H9 (cell line): ENCODE measurements around the gene MAP2K2. TPM values are rescaled to one million over a fixed set of nuclear protein-coding genes. Genes with fewer than 3 reads are reported as not detected.

Experiments
- DNase-seq: peaks from one replicate; pipeline ENCODE4 v3.0.0-alpha.2; 2017
- H2AFZ ChIP-seq: one replicate; pipeline ENCODE4 v1.6.1; 2013; ENCODE audit warnings: mild to moderate bottlenecking, low read length, control low read depth, moderate library complexity
- H2AK5ac ChIP-seq: 2 replicates; pipeline ENCODE4 v1.6.1; 2013; ENCODE audit warnings: low read length, control low read depth, mixed read lengths; ENCODE audit not compliant: insufficient read length
- H2BK120ac ChIP-seq: one replicate; pipeline ENCODE4 v1.6.1; 2013; ENCODE audit warnings: low read depth, mild to moderate bottlenecking, low read length, control low read depth, inconsistent platforms; ENCODE audit not compliant: poor library complexity, severe bottlenecking
- H2BK12ac ChIP-seq: 2 replicates; pipeline ENCODE4 v1.6.1; 2013; ENCODE audit warnings: low read length, control low read depth, mixed read lengths, low read depth; ENCODE audit not compliant: insufficient read length
- H2BK15ac ChIP-seq: 2 replicates; pipeline ENCODE4 v1.6.1; 2013; ENCODE audit warnings: low read depth, low read length, control low read depth
- H2BK20ac ChIP-seq: one replicate; pipeline ENCODE4 v1.6.1; 2013; ENCODE audit warnings: low read depth, mild to moderate bottlenecking, low read length, control low read depth, inconsistent platforms; ENCODE audit not compliant: poor library complexity, severe bottlenecking
- H2BK5ac ChIP-seq: 2 replicates; pipeline ENCODE4 v1.6.1; 2013; ENCODE audit warnings: low read length, control low read depth, mixed read lengths; ENCODE audit not compliant: insufficient read length
- H3K14ac ChIP-seq: 2 replicates; pipeline ENCODE4 v1.6.1; 2013; ENCODE audit warnings: low read length, control low read depth; ENCODE audit not compliant: insufficient read depth
- H3K18ac ChIP-seq: 2 replicates; pipeline ENCODE4 v1.6.1; 2013; ENCODE audit warnings: low read depth, mild to moderate bottlenecking, mixed read lengths, low read length, control low read depth; ENCODE audit not compliant: insufficient read length
- H3K23ac ChIP-seq: 2 replicates; pipeline ENCODE4 v1.6.1; 2013; ENCODE audit warnings: low read length, control low read depth, mixed read lengths, low read depth; ENCODE audit not compliant: insufficient read length
- H3K23me2 ChIP-seq: 2 replicates; pipeline ENCODE4 v1.6.1; 2013; ENCODE audit warnings: low read depth, mild to moderate bottlenecking, mixed read lengths, low read length, control low read depth; ENCODE audit not compliant: insufficient read length, poor library complexity, severe bottlenecking
- H3K27ac ChIP-seq: 2 replicates; pipeline ENCODE4 v1.5.1; 2013; ENCODE audit warnings: low read length, control low read depth, mixed read lengths, low read depth; ENCODE audit not compliant: insufficient read length
- H3K27me3 ChIP-seq: 2 replicates; pipeline ENCODE4 v1.6.1; 2013; ENCODE audit warnings: low read length, control low read depth, inconsistent platforms; ENCODE audit not compliant: insufficient read depth
- H3K4ac ChIP-seq: 2 replicates; pipeline ENCODE4 v1.6.1; 2013; ENCODE audit warnings: low read depth, mild to moderate bottlenecking, control low read depth, inconsistent platforms, low read length, moderate library complexity
- H3K4me1 ChIP-seq: 2 replicates; pipeline ENCODE4 v1.6.1; 2013; ENCODE audit warnings: low read length, control low read depth, inconsistent platforms; ENCODE audit not compliant: insufficient read depth
- H3K4me2 ChIP-seq: 2 replicates; pipeline ENCODE4 v1.6.1; 2013; ENCODE audit warnings: low read length, control low read depth, mixed read lengths; ENCODE audit not compliant: insufficient read length, insufficient read depth
- H3K56ac ChIP-seq: 2 replicates; pipeline ENCODE4 v1.6.1; 2013; ENCODE audit warnings: low read depth, mild to moderate bottlenecking, mixed read lengths, low read length, control low read depth; ENCODE audit not compliant: insufficient read length
- H3K79me1 ChIP-seq: 2 replicates; pipeline ENCODE4 v1.6.1; 2013; ENCODE audit warnings: low read depth, mild to moderate bottlenecking, moderate library complexity, low read length, control low read depth, inconsistent platforms; ENCODE audit not compliant: insufficient read depth, poor library complexity, severe bottlenecking
- H3K79me2 ChIP-seq: 2 replicates; pipeline ENCODE4 v1.6.1; 2013; ENCODE audit warnings: low read length, control low read depth, inconsistent platforms; ENCODE audit not compliant: insufficient read depth
- H3K9ac ChIP-seq: 2 replicates; pipeline ENCODE4 v1.6.1; 2013; ENCODE audit warnings: low read length, control low read depth, mixed read lengths; ENCODE audit not compliant: insufficient read length; ENCODE audit errors: extremely low read depth
- H3K9me3 ChIP-seq: one replicate; pipeline ENCODE4 v1.6.1; 2013; ENCODE audit warnings: low read depth, low read length, inconsistent platforms; ENCODE audit not compliant: control insufficient read depth
- H3T11ph ChIP-seq: one replicate; pipeline ENCODE4 v1.6.1; 2013; ENCODE audit warnings: mild to moderate bottlenecking, low read length, control low read depth, inconsistent platforms
- H4K20me1 ChIP-seq: one replicate; pipeline ENCODE4 v1.6.1; 2013; ENCODE audit not compliant: control insufficient read depth, insufficient read length, insufficient read depth
- H4K5ac ChIP-seq: 2 replicates; pipeline ENCODE4 v1.6.1; 2013; ENCODE audit warnings: low read depth, mild to moderate bottlenecking, mixed read lengths, low read length, control low read depth; ENCODE audit not compliant: insufficient read length
- H4K8ac ChIP-seq: replicated peaks from 2 replicates; pipeline ENCODE4 v1.6.1; 2013; ENCODE audit warnings: low read length, control low read depth, mixed read lengths, low read depth; ENCODE audit not compliant: insufficient read length
- H4K91ac ChIP-seq: 2 replicates; pipeline ENCODE4 v1.6.1; 2013; ENCODE audit warnings: low read depth, mild to moderate bottlenecking, moderate library complexity, mixed read lengths, low read length, control low read depth; ENCODE audit not compliant: insufficient read length
- H3K27ac Mint-ChIP-seq, 3 experiments: 2 replicates in 2 of 3; 3 replicates in 1 of 3; pipeline ENCODE4 v1.8.0; 2020 to 2021; ENCODE audit warnings: mixed read lengths in 3 of 3, mild to moderate bottlenecking in 1 of 3, moderate library complexity in 1 of 3
- H3K27me3 Mint-ChIP-seq: 2 replicates; pipeline ENCODE4 v1.8.0; 2021; ENCODE audit warnings: low read depth, mild to moderate bottlenecking, moderate library complexity, mixed read lengths
- H3K36me3 Mint-ChIP-seq, 3 experiments: 2 replicates in 2 of 3; 3 replicates in 1 of 3; pipeline ENCODE4 v1.8.0; 2020 to 2021; ENCODE audit warnings: low read depth in 3 of 3, mixed read lengths in 3 of 3; ENCODE audit not compliant: insufficient read depth in 1 of 3
- H3K4me1 Mint-ChIP-seq, 2 experiments: 2 replicates each; pipeline ENCODE4 v1.8.0; 2020; ENCODE audit warnings: mixed read lengths in 2 of 2
- H3K4me3 Mint-ChIP-seq, 2 experiments: 2 replicates in 1 of 2; 3 replicates in 1 of 2; pipeline ENCODE4 v1.8.0; 2020 to 2021; ENCODE audit warnings: mild to moderate bottlenecking in 2 of 2, mixed read lengths in 2 of 2, moderate library complexity in 1 of 2
- H3K9me3 Mint-ChIP-seq, 2 experiments: 2 replicates in 1 of 2; 3 replicates in 1 of 2; pipeline ENCODE4 v1.8.0; 2020; ENCODE audit warnings: mild to moderate bottlenecking in 2 of 2, mixed read lengths in 2 of 2, moderate library complexity in 1 of 2
- WGBS: extraction: QIAGEN DNeasy Blood & Tissue Kit; methylation state at CpG from one replicate; pipeline ENCODE4 v1.1.7; 2013; ENCODE audit warnings: missing lambda C conversion rate, low lambda C conversion rate, mixed read lengths; ENCODE audit not compliant: insufficient read length; ENCODE audit errors: extremely low coverage; 5-methylcytosine and 5-hydroxymethylcytosine counted together
- total RNA-seq: library from RNA; stranded (reverse); gene quantifications from 2 replicates; pipeline ENCODE4 v1.2.1, GENCODE V29; 2021
- TF ChIP-seq, protein P1 (sequence below): fragments of 200-600 bp; sonication (generic); conservative IDR thresholded peaks from 3 replicates; pipeline ENCODE4 v1.8.0; 2021; ENCODE audit warnings: antibody characterized with exemption, mild to moderate bottlenecking

MAP2K2 gene
- total RNA-seq, 1 experiment from 2014 or later, result 167 TPM

DNA sequence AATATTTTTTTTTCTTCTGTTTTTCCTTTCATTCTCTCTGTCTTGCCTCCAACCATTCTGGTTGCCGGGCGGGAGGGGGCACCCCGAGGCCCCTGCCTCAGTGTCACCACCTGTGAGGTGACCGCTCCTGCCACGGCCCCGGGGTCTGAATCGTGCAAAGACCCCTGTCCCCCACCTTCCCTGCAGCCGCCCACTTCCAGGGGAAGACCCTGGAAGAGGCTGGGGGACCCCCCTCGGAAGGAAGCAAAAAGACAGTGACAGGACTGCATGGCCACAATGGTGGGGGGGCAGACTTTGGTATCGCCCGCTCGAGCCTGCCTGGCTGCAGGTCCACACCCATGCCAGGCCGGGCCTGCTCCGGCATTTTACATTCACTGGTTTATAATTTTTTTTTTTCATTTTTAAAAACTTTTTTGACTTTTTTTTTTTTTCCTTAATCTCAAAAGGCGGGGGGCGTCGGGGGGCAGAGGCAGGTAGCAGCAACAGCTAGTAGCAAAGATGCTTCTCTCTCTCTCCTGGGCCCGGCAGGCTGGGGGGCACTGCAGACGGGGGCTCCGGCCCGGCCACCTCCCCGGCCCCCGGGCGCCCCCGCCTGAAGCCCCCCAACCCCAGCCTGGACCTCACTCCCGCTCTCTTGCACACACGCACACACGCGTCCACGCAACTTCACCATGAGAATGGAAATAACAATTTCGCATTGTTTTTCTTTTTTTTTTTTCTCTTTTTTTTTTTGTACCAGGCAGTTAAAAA, 79.8 kb downstream of the MAP2K2 start:
- H3K9me3 ChIP-seq, result no peaks in the 10 kb centered on the region
- H2AK5ac ChIP-seq, result no peak overlapping the region
- no peaks in the 10 kb centered on the region for H3K79me1 ChIP-seq
- no peak overlapping the region for H2BK5ac ChIP-seq
- no CpG with 5 or more reads among the region's 31 CpGs for WGBS
- H3K56ac ChIP-seq, result no peak overlapping the region
- H2AFZ ChIP-seq, result no peak overlapping the region
- H3K36me3 Mint-ChIP-seq, result peaks cover 3 to 19% (median 14%) of the 10 kb centered on the region in 3 experiments; a peak in 5 of 7 replicates
- no peak overlapping the region for H3K27ac ChIP-seq
- H3K27ac Mint-ChIP-seq, result 0 out of 7 replicates have a peak overlapping the region, but pooled peaks of 1 of the 3 experiments have one; percentile 53
- no peaks in the 10 kb centered on the region; a peak in 1 of 5 replicates for H3K9me3 Mint-ChIP-seq
- no peak overlapping the region for H3K9ac ChIP-seq
- H3K27me3 ChIP-seq, result no peaks in the 10 kb centered on the region
- no peaks in the 10 kb centered on the region for H3K79me2 ChIP-seq
- H3K18ac ChIP-seq, result no peak overlapping the region
- H4K91ac ChIP-seq, result no peak overlapping the region
- H3T11ph ChIP-seq, result no peak overlapping the region
- no peak for DNase-seq
- no peaks in the 10 kb centered on the region for H4K20me1 ChIP-seq
- H3K27me3 Mint-ChIP-seq, result peaks cover 3% of the 10 kb centered on the region; the same call in 1 of the 2 replicates
- peaks cover 0 to 14% of the 10 kb centered on the region in 2 experiments; a peak in 2 of 4 replicates for H3K4me1 Mint-ChIP-seq
- no peak overlapping the region for H2BK12ac ChIP-seq
- H3K23ac ChIP-seq, result no peak overlapping the region
- no peaks in the 10 kb centered on the region for H3K23me2 ChIP-seq
- H3K4me1 ChIP-seq, result no peaks in the 10 kb centered on the region
- no peak overlapping the region for H2BK120ac ChIP-seq
- H4K8ac ChIP-seq, result no peak overlapping the region
- no peak overlapping the region for H4K5ac ChIP-seq
- H3K4me3 Mint-ChIP-seq, result no peak overlapping the region
- H3K4ac ChIP-seq, result no peak overlapping the region
- no peak overlapping the region for H2BK20ac ChIP-seq
- TF ChIP-seq, protein P1, sequence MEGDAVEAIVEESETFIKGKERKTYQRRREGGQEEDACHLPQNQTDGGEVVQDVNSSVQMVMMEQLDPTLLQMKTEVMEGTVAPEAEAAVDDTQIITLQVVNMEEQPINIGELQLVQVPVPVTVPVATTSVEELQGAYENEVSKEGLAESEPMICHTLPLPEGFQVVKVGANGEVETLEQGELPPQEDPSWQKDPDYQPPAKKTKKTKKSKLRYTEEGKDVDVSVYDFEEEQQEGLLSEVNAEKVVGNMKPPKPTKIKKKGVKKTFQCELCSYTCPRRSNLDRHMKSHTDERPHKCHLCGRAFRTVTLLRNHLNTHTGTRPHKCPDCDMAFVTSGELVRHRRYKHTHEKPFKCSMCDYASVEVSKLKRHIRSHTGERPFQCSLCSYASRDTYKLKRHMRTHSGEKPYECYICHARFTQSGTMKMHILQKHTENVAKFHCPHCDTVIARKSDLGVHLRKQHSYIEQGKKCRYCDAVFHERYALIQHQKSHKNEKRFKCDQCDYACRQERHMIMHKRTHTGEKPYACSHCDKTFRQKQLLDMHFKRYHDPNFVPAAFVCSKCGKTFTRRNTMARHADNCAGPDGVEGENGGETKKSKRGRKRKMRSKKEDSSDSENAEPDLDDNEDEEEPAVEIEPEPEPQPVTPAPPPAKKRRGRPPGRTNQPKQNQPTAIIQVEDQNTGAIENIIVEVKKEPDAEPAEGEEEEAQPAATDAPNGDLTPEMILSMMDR, result no peak
- no peak overlapping the region for H3K4me2 ChIP-seq
- H3K14ac ChIP-seq, result no peak overlapping the region
- H2BK15ac ChIP-seq, result no peak overlapping the region
